Panc1 (cell line): ENCODE measurements around the gene CELF2. TPM values are rescaled to one million over a fixed set of nuclear protein-coding genes. Genes with fewer than 3 reads are reported as not detected.

Source experiments
- ATAC-seq: fragments of 200-7000 bp; cut with Tn5 transposase; 2 replicates; pipeline ENCODE4 v1.9.1; 2020; ENCODE audit warnings: mild to moderate bottlenecking, moderate library complexity
- BruUV-seq: library from RNA; stranded (reverse); fragments of 400-500 nt; replicated peaks from 2 replicates; lab custom pipeline; 2021; lab: Mats Ljungman, UMichigan
- CTCF ChIA-PET: fragments of 300-600 bp; sonication (Branson Sonifier 250); formaldehyde crosslinking; loops from one replicate; lab custom pipeline; 2022; ENCODE audit warnings: antibody characterized with exemption; lab: Charles Lee
- POLR2A ChIA-PET: fragments of 300-600 bp; sonication (Branson Sonifier 250); formaldehyde crosslinking; loops from one replicate; lab custom pipeline; 2022; ENCODE audit warnings: antibody characterized with exemption; lab: Charles Lee
- DNase-seq: peaks from one replicate; pipeline ENCODE4 v3.0.0-alpha.2; 2010; ENCODE audit warnings: low read depth, low spot score
- H3K27ac ChIP-seq: 2 replicates; pipeline ENCODE4 v1.5.1; 2011; ENCODE audit warnings: mild to moderate bottlenecking, low read length, inconsistent platforms
- H3K27me3 ChIP-seq: fragments of 200-500 bp; sonication (Bioruptor generic); 2 replicates; pipeline ENCODE4 v1.6.0; 2014; ENCODE audit warnings: low read length, inconsistent platforms; ENCODE audit not compliant: control insufficient read depth, insufficient read depth
- H3K36me3 ChIP-seq: fragments of 200-500 bp; sonication (Bioruptor generic); 2 replicates; pipeline ENCODE4 v1.5.1; 2014; ENCODE audit warnings: inconsistent platforms, mild to moderate bottlenecking, low read length, moderate library complexity; ENCODE audit not compliant: control insufficient read depth, insufficient read depth
- H3K4me1 ChIP-seq: 2 replicates; pipeline ENCODE4 v1.5.1; 2011; ENCODE audit warnings: inconsistent platforms, mild to moderate bottlenecking, low read length, moderate library complexity; ENCODE audit not compliant: control insufficient read depth, insufficient read depth
- H3K4me3 ChIP-seq, 2 experiments: 2 replicates each; pipeline ENCODE4 v1.5.1; 2011 to 2012; ENCODE audit warnings: low read depth in 2 of 2, low read length in 2 of 2, mild to moderate bottlenecking in 2 of 2, inconsistent platforms in 1 of 2, moderate library complexity in 1 of 2
- H3K9me3 ChIP-seq: fragments of 200-500 bp; sonication (Bioruptor generic); 2 replicates; pipeline ENCODE4 v1.5.1; 2014; ENCODE audit warnings: low read depth, mild to moderate bottlenecking, inconsistent platforms, low read length, moderate library complexity; ENCODE audit not compliant: control insufficient read depth, insufficient read depth
- CTCF ChIP-seq: fragments of 450-650 bp; IDR thresholded peaks from 2 replicates; pipeline ENCODE4 v1.5.1; 2017; ENCODE audit warnings: mild to moderate bottlenecking
- POLR2AphosphoS5 ChIP-seq: IDR thresholded peaks from 2 replicates; pipeline ENCODE4 v1.6.1; 2012; ENCODE audit warnings: mild to moderate bottlenecking, low read depth, low read length, moderate library complexity
- REST ChIP-seq, 2 experiments: IDR thresholded peaks; 2 replicates each; pipeline ENCODE4 v1.6.1; 2011 to 2012; ENCODE audit warnings: low read depth in 2 of 2, control low read depth in 1 of 2, low read length in 1 of 2, mild to moderate bottlenecking in 1 of 2, moderate library complexity in 1 of 2; ENCODE audit not compliant: insufficient read depth in 1 of 2
- SIN3A ChIP-seq: IDR thresholded peaks from 2 replicates; pipeline ENCODE4 v1.6.1; 2012; ENCODE audit warnings: low read depth, mild to moderate bottlenecking, low read length, moderate library complexity, borderline replicate concordance; ENCODE audit not compliant: insufficient read depth
- TCF7L2 ChIP-seq: IDR thresholded peaks from 2 replicates; pipeline ENCODE4 v1.6.1; 2011; ENCODE audit warnings: mild to moderate bottlenecking, low read depth, low read length, inconsistent platforms
- in situ Hi-C: cut with HindIII; loops from 2 replicates; pipeline ENCODE4 v1.10.0; 2016; ENCODE audit warnings: low sequenced_read_pairs, low pct_unique_long_range_greater_than_20kb
- intact Hi-C: fragments of 100-400 bp; cut with micrococcal nuclease; formaldehyde crosslinking; loops from one replicate; pipeline ENCODE4 v1.10.0; 2022; ENCODE audit not compliant: unreplicated experiment
- total RNA-seq: library from RNA; stranded (reverse); gene quantifications from one replicate; pipeline ENCODE4 v1.2.1, GENCODE V29; 2021; ENCODE audit not compliant: unreplicated experiment

Gene CELF2
- total RNA-seq, 1 experiment from 2014 or later, result 0.44 TPM

DNA sequence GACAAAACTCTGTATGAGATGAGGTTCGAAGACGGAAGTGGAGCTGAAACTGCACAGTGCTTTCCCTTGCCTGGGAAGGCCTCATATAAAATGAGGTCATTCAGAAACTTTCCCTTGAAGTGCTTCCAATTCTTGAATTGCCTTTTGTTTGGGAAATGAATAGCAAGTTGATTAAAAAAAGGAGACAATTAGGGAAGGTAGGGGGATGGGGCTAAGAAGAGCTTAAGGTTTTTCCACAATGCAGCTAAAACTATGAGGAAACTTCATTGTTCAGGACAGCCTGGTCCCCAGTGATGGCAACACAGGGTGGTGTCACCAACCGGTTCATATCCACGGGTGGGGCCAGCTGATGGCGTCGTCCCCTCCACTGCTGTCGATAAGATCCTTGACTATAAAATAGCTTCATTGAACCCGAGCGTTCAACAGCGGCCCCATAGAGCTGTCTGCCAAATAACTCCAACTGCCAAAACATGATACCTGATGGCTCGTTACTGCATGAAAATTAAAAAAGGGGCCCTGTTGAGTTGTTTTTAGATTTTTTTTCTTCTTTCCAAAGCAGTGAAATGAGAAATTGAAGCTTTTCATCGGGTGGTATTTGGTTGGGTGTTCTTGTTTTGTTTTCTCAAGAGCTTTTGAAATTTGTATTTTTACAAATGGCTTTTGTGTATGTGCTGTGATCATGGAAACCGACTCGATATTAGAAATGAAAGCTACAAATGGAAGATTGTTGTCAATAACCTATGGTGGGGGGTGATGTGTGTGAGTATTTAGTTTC lies 2.8 kb upstream of the CELF2 start:
- Histone ChIP-seq H3K4me1 (no peaks in the 10 kb centered on the region), H3K27ac (no peak overlapping the region), H3K27me3 (no peaks in the 10 kb centered on the region), H3K36me3 (no peaks in the 10 kb centered on the region), H3K4me3 (no peak overlapping the region), H3K9me3 (no peaks in the 10 kb centered on the region)
- intact Hi-C loops, result no loop called here
- CTCF ChIA-PET, result no interaction called here
- TF ChIP-seq CTCF (no peak), REST (IDR thresholded peaks at IDR 0.05; ENCODE audit: insufficient read depth in 1 of 2, low read depth in 2 of 2, low read length in 1 of 2) (no peak), POLR2AphosphoS5 (no peak), SIN3A (no peak), TCF7L2 (no peak)
- POLR2A ChIA-PET, result no interaction called here
- in situ Hi-C loops, result no loop called here
- BruUV-seq, result no TSS peak
- DNase-seq, result no peak
- ATAC-seq, result no peak

DNA sequence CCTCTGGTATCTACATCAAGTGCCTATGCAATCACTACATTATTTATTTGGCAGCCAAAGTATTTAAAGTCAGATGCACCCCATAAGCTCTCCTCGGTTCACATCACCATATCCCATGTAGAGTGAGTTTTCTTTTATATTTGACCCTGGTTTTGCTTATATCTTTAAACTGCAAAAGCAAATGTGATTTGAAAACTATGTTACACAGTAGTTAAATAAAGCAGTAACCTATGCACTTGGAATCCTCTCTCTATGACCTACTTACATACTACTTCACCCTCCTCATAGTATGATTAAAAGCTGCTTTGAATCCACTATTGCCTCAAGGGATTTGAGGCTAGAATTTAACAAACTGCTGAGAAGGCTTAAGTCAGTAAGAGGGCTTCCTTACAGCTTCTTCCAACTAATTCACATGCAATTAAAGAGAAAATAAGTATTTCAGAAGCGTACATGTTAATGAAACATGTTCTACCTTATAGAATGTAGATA lies 2.2 kb upstream of the CELF2 start:
- in situ Hi-C loops (no loop called here), intact Hi-C loops (no loop called here)
- no peak for ATAC-seq
- Histone ChIP-seq H3K27me3 (no peaks in the 10 kb centered on the region), H3K9me3 (no peaks in the 10 kb centered on the region), H3K27ac (no peak overlapping the region), H3K4me3 (no peak overlapping the region), H3K36me3 (no peaks in the 10 kb centered on the region), H3K4me1 (no peaks in the 10 kb centered on the region)
- BruUV-seq, result no TSS peak
- TF ChIP-seq REST (IDR thresholded peaks at IDR 0.05; ENCODE audit: insufficient read depth in 1 of 2, low read depth in 2 of 2, low read length in 1 of 2) (no peak), CTCF (no peak), POLR2AphosphoS5 (no peak), SIN3A (no peak), TCF7L2 (no peak)
- DNase-seq, result no peak
- ChIA-PET POLR2A (no interaction called here), CTCF (no interaction called here)
